Astrocyte (in vitro differentiated cells and primary cell): ENCODE data around the gene LRP11. TPM values are rescaled to one million over a fixed set of nuclear protein-coding genes. Genes with fewer than 3 reads are reported as not detected.

Source experiments
- DNase-seq: peaks from one replicate; pipeline ENCODE4 v3.0.0-alpha.2; 2010; ENCODE audit warnings: low read depth
- FAIRE-seq: peaks from 2 replicates; lab custom pipeline; 2011; peaks lifted over from hg19 to GRCh38; lab: Jason Lieb, UNC
- H2AFZ ChIP-seq: 2 replicates; pipeline ENCODE4 v1.6.0; 2012; ENCODE audit warnings: low read depth, low read length, inconsistent platforms
- H3K27ac ChIP-seq: 2 replicates; pipeline ENCODE4 v1.5.1; 2011; ENCODE audit warnings: low read depth, low read length, inconsistent platforms
- H3K27me3 ChIP-seq: 2 replicates; pipeline ENCODE4 v1.6.0; 2011; ENCODE audit warnings: low read length, inconsistent platforms; ENCODE audit not compliant: insufficient read depth
- H3K36me3 ChIP-seq: 2 replicates; pipeline ENCODE4 v1.5.1; 2011; ENCODE audit warnings: low read length, inconsistent platforms; ENCODE audit not compliant: insufficient read depth
- H3K4me1 ChIP-seq: 2 replicates; pipeline ENCODE4 v1.5.1; 2011; ENCODE audit warnings: low read length, inconsistent platforms; ENCODE audit not compliant: insufficient read depth
- H3K4me2 ChIP-seq: 2 replicates; pipeline ENCODE4 v1.6.0; 2012; ENCODE audit warnings: low read length, inconsistent platforms
- H3K4me3 ChIP-seq: 2 replicates; pipeline ENCODE4 v1.5.1; 2011; ENCODE audit warnings: low read depth, mild to moderate bottlenecking, low read length, inconsistent platforms; ENCODE audit not compliant: insufficient read depth
- H3K79me2 ChIP-seq: 2 replicates; pipeline ENCODE4 v1.6.0; 2012; ENCODE audit warnings: mild to moderate bottlenecking, low read length, inconsistent platforms; ENCODE audit not compliant: insufficient read depth
- H3K9ac ChIP-seq: 2 replicates; pipeline ENCODE4 v1.6.0; 2012; ENCODE audit warnings: mild to moderate bottlenecking, low read length, inconsistent platforms
- H3K9me3 ChIP-seq: 2 replicates; pipeline ENCODE4 v1.5.1; 2012; ENCODE audit warnings: low read depth, mild to moderate bottlenecking, low read length, inconsistent platforms; ENCODE audit not compliant: insufficient read depth
- H4K20me1 ChIP-seq: 2 replicates; pipeline ENCODE4 v1.6.0; 2012; ENCODE audit warnings: low read length, inconsistent platforms; ENCODE audit not compliant: insufficient read depth
- H3K27ac Mint-ChIP-seq: one replicate; pipeline ENCODE4 v1.8.0; 2021; ENCODE audit warnings: mild to moderate bottlenecking, mixed read lengths; ENCODE audit not compliant: unreplicated experiment
- H3K27me3 Mint-ChIP-seq: one replicate; pipeline ENCODE4 v1.8.0; 2021; ENCODE audit warnings: low read depth, mixed read lengths; ENCODE audit not compliant: unreplicated experiment
- H3K36me3 Mint-ChIP-seq: one replicate; pipeline ENCODE4 v1.8.0; 2021; ENCODE audit warnings: low read depth, mixed read lengths; ENCODE audit not compliant: unreplicated experiment
- H3K4me1 Mint-ChIP-seq: one replicate; pipeline ENCODE4 v1.8.0; 2021; ENCODE audit warnings: low read depth, mixed read lengths; ENCODE audit not compliant: unreplicated experiment
- H3K4me3 Mint-ChIP-seq: one replicate; pipeline ENCODE4 v1.8.0; 2021; ENCODE audit warnings: mild to moderate bottlenecking, moderate library complexity, mixed read lengths; ENCODE audit not compliant: unreplicated experiment
- H3K9me3 Mint-ChIP-seq: one replicate; pipeline ENCODE4 v1.8.0; 2021; ENCODE audit warnings: mild to moderate bottlenecking, mixed read lengths; ENCODE audit not compliant: unreplicated experiment
- EZH2 ChIP-seq: IDR thresholded peaks from 2 replicates; pipeline ENCODE4 v1.6.1; 2012; ENCODE audit warnings: mild to moderate bottlenecking, low read length, inconsistent platforms; ENCODE audit not compliant: insufficient read depth
- total RNA-seq: library from RNA; stranded (reverse); gene quantifications from 2 replicates; pipeline ENCODE4 v1.2.1, GENCODE V29; 2021
- TF ChIP-seq, protein P1 (sequence below): IDR thresholded peaks from 2 replicates; pipeline ENCODE4 v1.5.1; 2011; ENCODE audit warnings: low read depth, mild to moderate bottlenecking, inconsistent platforms, low read length, moderate library complexity; ENCODE audit not compliant: insufficient read depth

The LRP11 gene
- total RNA-seq, 1 donor from 2014 or later: 24.2 TPM

DNA sequence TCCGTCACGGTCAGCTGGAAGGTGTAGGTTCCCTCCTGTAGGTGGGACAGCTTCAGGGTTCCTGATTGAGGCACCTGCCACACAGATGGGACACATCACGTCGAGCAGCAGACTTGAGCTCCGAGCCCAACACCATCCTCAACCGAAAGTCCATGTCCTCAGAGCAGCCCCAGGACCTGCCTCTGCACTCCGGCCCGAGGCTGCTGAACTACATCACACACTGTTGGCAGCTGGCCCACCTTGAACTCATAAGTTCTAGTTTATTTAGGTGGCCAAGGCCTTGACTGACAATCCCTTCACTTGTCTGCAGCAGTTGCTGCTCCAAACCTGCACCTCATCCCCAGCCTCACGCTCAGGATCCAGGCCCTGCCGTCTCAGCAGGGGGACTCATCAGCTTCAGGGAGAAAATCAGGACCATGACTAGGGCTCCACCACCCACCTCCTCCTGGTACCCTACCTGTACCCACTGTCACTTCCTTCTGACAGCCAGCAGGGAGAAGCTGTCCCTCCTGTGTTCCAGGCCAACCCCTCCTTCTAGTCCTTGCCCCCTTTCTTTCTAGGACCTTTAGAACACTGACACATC lies 21.0 kb downstream of the LRP11 start:
- Histone ChIP-seq H3K4me3 (no peak overlapping the region), H3K27ac (no peak overlapping the region), H4K20me1 (no peaks in the 10 kb centered on the region), H3K4me1 (peaks cover 50% of the 10 kb centered on the region), H3K27me3 (no peaks in the 10 kb centered on the region), H3K4me2 (no peak overlapping the region), H3K79me2 (no peaks in the 10 kb centered on the region), H3K9me3 (no peaks in the 10 kb centered on the region), H3K36me3 (peaks cover 4% of the 10 kb centered on the region), H3K9ac (no peak overlapping the region), H2AFZ (no peak overlapping the region)
- DNase-seq: no peak
- H3K9me3 Mint-ChIP-seq: peaks cover 4% of the 10 kb centered on the region
- no peak for FAIRE-seq
- H3K27ac Mint-ChIP-seq: no peak overlapping the region
- H3K4me1 Mint-ChIP-seq: peaks cover 37% of the 10 kb centered on the region
- no peak overlapping the region for H3K4me3 Mint-ChIP-seq
- peaks cover 15% of the 10 kb centered on the region for H3K36me3 Mint-ChIP-seq
- peaks cover 3% of the 10 kb centered on the region for H3K27me3 Mint-ChIP-seq
- TF ChIP-seq EZH2: no peak
- TF ChIP-seq, protein P1, sequence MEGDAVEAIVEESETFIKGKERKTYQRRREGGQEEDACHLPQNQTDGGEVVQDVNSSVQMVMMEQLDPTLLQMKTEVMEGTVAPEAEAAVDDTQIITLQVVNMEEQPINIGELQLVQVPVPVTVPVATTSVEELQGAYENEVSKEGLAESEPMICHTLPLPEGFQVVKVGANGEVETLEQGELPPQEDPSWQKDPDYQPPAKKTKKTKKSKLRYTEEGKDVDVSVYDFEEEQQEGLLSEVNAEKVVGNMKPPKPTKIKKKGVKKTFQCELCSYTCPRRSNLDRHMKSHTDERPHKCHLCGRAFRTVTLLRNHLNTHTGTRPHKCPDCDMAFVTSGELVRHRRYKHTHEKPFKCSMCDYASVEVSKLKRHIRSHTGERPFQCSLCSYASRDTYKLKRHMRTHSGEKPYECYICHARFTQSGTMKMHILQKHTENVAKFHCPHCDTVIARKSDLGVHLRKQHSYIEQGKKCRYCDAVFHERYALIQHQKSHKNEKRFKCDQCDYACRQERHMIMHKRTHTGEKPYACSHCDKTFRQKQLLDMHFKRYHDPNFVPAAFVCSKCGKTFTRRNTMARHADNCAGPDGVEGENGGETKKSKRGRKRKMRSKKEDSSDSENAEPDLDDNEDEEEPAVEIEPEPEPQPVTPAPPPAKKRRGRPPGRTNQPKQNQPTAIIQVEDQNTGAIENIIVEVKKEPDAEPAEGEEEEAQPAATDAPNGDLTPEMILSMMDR: no peak

DNA sequence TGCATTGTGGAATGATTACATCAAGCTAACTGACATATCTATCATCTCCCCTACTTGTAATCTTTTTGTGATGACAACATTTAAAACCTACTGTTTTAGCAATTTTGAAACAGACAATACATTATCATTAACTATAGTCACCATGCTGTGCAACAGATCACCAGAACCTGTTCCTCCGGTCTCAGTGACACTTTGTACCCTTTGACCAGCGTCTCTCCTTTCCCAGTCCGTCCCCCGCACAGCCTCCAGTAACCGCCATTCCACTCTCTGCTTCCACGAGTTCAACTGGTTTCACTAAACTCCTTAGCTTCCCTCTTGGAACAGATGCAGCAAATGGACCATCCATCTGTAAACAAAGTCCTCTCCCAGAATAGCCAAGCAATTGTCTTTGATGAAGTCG lies 21.8 kb downstream of the LRP11 start:
- no peak overlapping the region for H2AFZ ChIP-seq
- peaks cover 34% of the 10 kb centered on the region for H3K4me1 Mint-ChIP-seq
- DNase-seq: no peak
- peaks cover 15% of the 10 kb centered on the region for H3K36me3 Mint-ChIP-seq
- H3K9me3 Mint-ChIP-seq: peaks cover 4% of the 10 kb centered on the region
- no peak for TF ChIP-seq EZH2
- TF ChIP-seq, protein P1: no peak
- H3K27me3 ChIP-seq: no peaks in the 10 kb centered on the region
- H3K4me3 Mint-ChIP-seq: no peak overlapping the region
- no peak for FAIRE-seq
- peaks cover 44% of the 10 kb centered on the region for H3K4me1 ChIP-seq
- H4K20me1 ChIP-seq: no peaks in the 10 kb centered on the region
- H3K9ac ChIP-seq: no peak overlapping the region
- no peak overlapping the region for H3K27ac ChIP-seq
- peaks cover 3% of the 10 kb centered on the region for H3K27me3 Mint-ChIP-seq
- no peaks in the 10 kb centered on the region for H3K9me3 ChIP-seq
- H3K79me2 ChIP-seq: no peaks in the 10 kb centered on the region
- no peak overlapping the region for H3K4me2 ChIP-seq
- H3K36me3 ChIP-seq: peaks cover 4% of the 10 kb centered on the region
- no peak overlapping the region for H3K27ac Mint-ChIP-seq
- no peak overlapping the region for H3K4me3 ChIP-seq

DNA sequence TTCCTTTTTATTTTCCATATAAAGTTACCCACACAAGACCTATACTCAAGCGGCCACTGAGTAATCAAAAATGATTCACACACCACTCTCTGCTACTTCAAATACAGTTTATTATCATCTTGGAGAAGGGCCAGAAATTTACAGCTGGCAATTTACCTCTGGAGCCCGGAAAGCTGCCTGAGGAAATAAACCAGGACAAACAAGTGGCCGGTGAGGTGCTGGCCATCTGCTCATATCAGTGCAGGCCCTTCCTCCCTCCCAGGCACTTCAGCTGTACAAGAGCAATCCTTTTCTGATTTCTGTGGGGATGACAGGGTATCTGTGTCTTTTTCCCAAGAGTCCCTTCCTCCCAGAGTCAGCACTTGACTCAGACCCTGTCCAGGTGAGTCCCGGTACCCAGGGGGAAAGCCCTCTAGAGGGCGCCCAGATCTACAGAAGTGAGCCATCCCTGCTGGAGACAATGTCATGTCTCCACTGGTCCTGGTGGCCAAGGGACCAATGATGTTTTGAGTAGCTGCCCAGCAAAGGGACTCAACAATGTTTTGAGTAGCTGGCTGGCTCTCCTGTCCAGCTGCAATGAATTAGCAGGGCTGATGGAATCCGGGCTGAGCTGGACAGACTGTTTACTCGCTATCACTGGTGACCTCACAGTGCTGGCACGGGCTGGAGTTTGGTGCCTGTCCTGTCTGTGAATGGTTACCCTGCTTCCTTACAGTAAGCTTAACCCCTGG lies 23.6 kb downstream of the LRP11 start:
- H3K9me3 ChIP-seq: no peaks in the 10 kb centered on the region
- Mint-ChIP-seq H3K27ac (no peak overlapping the region), H3K36me3 (peaks cover 15% of the 10 kb centered on the region), H3K4me3 (no peak overlapping the region), H3K4me1 (peaks cover 19% of the 10 kb centered on the region), H3K27me3 (peaks cover 3% of the 10 kb centered on the region), H3K9me3 (peaks cover 4% of the 10 kb centered on the region)
- no peak overlapping the region for H3K4me3 ChIP-seq
- FAIRE-seq (peak; percentile 41), DNase-seq (peak; percentile 75)
- H3K79me2 ChIP-seq: no peaks in the 10 kb centered on the region
- TF ChIP-seq, protein P1: peak; percentile 41
- no peak for TF ChIP-seq EZH2
- peaks cover 26% of the 10 kb centered on the region for H3K4me1 ChIP-seq
- no peak overlapping the region for H3K9ac ChIP-seq
- peak overlapping the region; percentile 39 for H3K4me2 ChIP-seq
- no peaks in the 10 kb centered on the region for H4K20me1 ChIP-seq
- H3K27ac ChIP-seq: peak overlapping the region; percentile 4
- peaks cover 4% of the 10 kb centered on the region for H3K36me3 ChIP-seq
- no peaks in the 10 kb centered on the region for H3K27me3 ChIP-seq
- no peak overlapping the region for H2AFZ ChIP-seq
